ENCODE data around the gene CSNK1A1.

CSNK1A1 gene

GRCh38 chr5:149581931-149582768 lies 30.9 kb upstream of the CSNK1A1 start:
- no peak for DNase-seq (ENCODE audit: low spot score)
- no peak for TF ChIP-seq CTCF (IDR thresholded peaks at IDR 0.05; ENCODE audit: extremely low read depth, missing control alignments)

GRCh38 chr5:149581192-149581861 lies 30.1 kb upstream of the CSNK1A1 start, which contains the start of gene ARHGEF37:
ARHGEF37 (plus strand) TSS chr5:149581498; CDS start chr5:149597770, 16,272 bp downstream.
- peak; percentile 29 for DNase-seq (ENCODE audit: low spot score)
- no peak for TF ChIP-seq CTCF (IDR thresholded peaks at IDR 0.05; ENCODE audit: extremely low read depth, missing control alignments)

DNA sequence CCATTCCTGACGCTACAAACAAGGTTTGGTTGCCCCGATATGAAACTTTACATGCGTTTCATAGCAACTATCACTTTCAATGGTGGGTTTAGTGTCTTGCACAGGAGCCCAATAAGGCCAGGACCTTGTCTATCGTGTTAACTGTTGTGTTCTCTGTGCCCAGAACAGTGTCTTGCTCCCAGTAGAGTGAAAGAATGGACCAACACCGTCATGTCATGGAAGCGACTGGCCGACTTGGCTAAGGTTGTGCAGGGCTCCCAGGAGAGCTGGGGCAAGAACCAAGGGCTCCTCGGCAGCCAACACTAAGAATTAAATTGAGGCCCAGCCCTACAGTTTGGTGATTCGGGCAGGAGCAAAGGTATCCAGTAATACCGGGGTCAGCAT lies 29.6 kb upstream of the CSNK1A1 start:
- DNase-seq (ENCODE audit: low spot score) = no peak
- no peak for TF ChIP-seq CTCF (IDR thresholded peaks at IDR 0.05; ENCODE audit: extremely low read depth, missing control alignments)

DNA sequence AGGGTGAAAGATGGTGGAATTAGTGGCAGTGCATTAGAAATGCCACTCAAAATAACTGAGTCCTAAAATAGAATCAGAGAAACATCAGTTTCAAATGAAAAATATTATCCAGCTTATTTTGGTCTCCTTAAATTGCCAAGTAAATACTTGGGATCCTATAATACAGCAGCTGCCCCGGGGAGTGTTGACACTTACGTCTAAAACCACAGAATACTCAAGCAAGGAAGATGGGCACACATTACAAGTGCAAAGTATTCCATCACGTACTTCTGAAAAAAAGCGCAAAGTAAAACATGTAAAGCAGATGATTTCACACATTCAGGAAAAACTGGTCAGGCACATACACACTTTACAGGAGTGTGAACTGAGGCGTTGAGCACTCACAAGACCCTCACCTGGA lies 27.7 kb upstream of the CSNK1A1 start:
- no peak for TF ChIP-seq CTCF (IDR thresholded peaks at IDR 0.05; ENCODE audit: extremely low read depth, missing control alignments)
- no peak for DNase-seq (ENCODE audit: low spot score)

DNA sequence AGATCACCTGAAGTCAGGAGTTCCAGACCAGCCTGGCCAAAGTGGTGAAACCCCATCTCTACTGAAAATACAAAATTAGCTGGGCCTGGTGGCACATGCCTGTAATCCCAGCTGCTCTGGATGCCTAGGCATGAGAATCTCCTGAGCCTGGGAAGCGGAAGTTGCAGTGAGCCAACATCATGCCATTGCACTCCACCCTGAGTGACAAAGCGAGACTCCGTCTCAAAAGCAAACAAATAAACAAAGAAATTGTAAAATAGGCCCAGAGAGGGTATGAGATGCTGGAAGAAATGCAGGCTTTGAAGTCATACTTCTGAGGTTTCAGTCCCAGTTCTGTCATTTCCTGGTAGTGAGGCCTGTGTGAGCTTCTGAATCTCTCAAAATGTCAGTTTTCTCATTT lies 24.8 kb upstream of the CSNK1A1 start:
- TF ChIP-seq CTCF (IDR thresholded peaks at IDR 0.05; ENCODE audit: extremely low read depth, missing control alignments) = no peak
- peak; percentile 42 for DNase-seq (ENCODE audit: low spot score)

DNA sequence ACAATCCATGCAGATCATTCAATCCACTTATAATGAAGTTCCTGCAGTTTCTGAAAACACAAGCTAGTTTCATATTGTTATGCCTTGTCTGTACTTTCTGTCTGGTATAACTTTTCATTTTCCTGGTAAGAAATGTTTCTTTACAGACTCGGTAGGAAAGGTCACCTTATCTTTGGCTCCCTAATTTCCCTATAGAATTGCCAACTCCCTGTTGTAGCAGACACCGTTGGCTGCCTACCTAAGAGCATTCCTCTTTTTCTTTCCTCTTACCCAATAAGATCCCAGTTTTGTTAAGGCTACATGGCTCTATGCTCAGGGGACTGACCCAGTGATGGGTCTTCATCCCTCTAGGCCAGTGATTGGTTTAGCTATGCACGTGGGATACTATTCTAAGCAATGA lies 23.9 kb upstream of the CSNK1A1 start:
- TF ChIP-seq CTCF (IDR thresholded peaks at IDR 0.05; ENCODE audit: extremely low read depth, missing control alignments) = no peak
- no peak for DNase-seq (ENCODE audit: low spot score)

GRCh38 chr5:149572576-149573231 lies 21.5 kb upstream of the CSNK1A1 start:
- no peak for DNase-seq (ENCODE audit: low spot score)
- no peak for TF ChIP-seq CTCF (IDR thresholded peaks at IDR 0.05; ENCODE audit: extremely low read depth, missing control alignments)
